GM19468 (cell line): ENCODE results near the gene KRTCAP2.
"Not testable (repeated sequence)": the region's sequence is repeated elsewhere in the genome, so short reads cannot be mapped to it uniquely, and the experiment has no call there.

Experiments used
- ATAC-seq: cut with Tn5 transposase; IDR thresholded peaks from one replicate; pipeline ENCODE4 v1.9.1; 2021; ENCODE audit warnings: mild to moderate bottlenecking, moderate library complexity, moderate number of reproducible peaks; ENCODE audit not compliant: unreplicated experiment; ENCODE audit errors: extremely low read depth

KRTCAP2 gene

GRCh38 chr1:155200920-155201319, 27.8 kb upstream of the KRTCAP2 start:
- ATAC-seq, result no peak

GRCh38 chr1:155199792-155200191, 26.7 kb upstream of the KRTCAP2 start:
- ATAC-seq, result no peak

- ATAC-seq, result no peak
Observed at GRCh38 chr1:155198547-155198906, 25.4 kb upstream of the KRTCAP2 start.

GRCh38 chr1:155197901-155198546, 24.9 kb upstream of the KRTCAP2 start:
- ATAC-seq, result no peak

- ATAC-seq, result no peak
Observed at GRCh38 chr1:155196893-155197638, 24.0 kb upstream of the KRTCAP2 start.

GRCh38 chr1:155196103-155196892, 23.2 kb upstream of the KRTCAP2 start:
- ATAC-seq, result no peak

GRCh38 chr1:155195201-155196102, 22.3 kb upstream of the KRTCAP2 start:
- no peak for ATAC-seq

GRCh38 chr1:155193991-155194240, 20.8 kb upstream of the KRTCAP2 start:
- not testable (repeated sequence) for ATAC-seq

- ATAC-seq, result no peak
Observed at GRCh38 chr1:155193275-155193990, 20.3 kb upstream of the KRTCAP2 start.

- ATAC-seq, result no peak
Observed at GRCh38 chr1:155192346-155193274, 19.5 kb upstream of the KRTCAP2 start.

GRCh38 chr1:155191904-155192303, 18.8 kb upstream of the KRTCAP2 start:
- no peak for ATAC-seq

GRCh38 chr1:155189926-155190325, 16.8 kb upstream of the KRTCAP2 start:
- not testable (repeated sequence) for ATAC-seq

GRCh38 chr1:155188268-155188667, 15.2 kb upstream of the KRTCAP2 start:
- no peak for ATAC-seq

GRCh38 chr1:155187456-155187891, 14.4 kb upstream of the KRTCAP2 start:
- ATAC-seq, result no peak

GRCh38 chr1:155186794-155187455, 13.8 kb upstream of the KRTCAP2 start:
- no peak for ATAC-seq

- no peak for ATAC-seq
Observed at GRCh38 chr1:155186067-155186793, 13.1 kb upstream of the KRTCAP2 start.

- ATAC-seq, result no peak
Observed at GRCh38 chr1:155185783-155186066, 12.6 kb upstream of the KRTCAP2 start.
